NCI-H128 (cell line): ENCODE results near the gene ENPP1.

Source experiments
- DNase-seq: peaks from one replicate; lab custom pipeline; 2025; ENCODE audit not compliant: unreplicated experiment; lab: John Stamatoyannopoulos, UW

ENPP1 gene

GRCh38 chr6:131784561-131784960 is 23.3 kb upstream of the ENPP1 start:
- no peak for DNase-seq

- no peak for DNase-seq
Measured at GRCh38 chr6:131787079-131787478, 20.7 kb upstream of the ENPP1 start.

GRCh38 chr6:131787766-131788712 is 19.8 kb upstream of the ENPP1 start:
- DNase-seq, result no peak

GRCh38 chr6:131789219-131789618 is 18.6 kb upstream of the ENPP1 start:
- DNase-seq, result no peak

DNA sequence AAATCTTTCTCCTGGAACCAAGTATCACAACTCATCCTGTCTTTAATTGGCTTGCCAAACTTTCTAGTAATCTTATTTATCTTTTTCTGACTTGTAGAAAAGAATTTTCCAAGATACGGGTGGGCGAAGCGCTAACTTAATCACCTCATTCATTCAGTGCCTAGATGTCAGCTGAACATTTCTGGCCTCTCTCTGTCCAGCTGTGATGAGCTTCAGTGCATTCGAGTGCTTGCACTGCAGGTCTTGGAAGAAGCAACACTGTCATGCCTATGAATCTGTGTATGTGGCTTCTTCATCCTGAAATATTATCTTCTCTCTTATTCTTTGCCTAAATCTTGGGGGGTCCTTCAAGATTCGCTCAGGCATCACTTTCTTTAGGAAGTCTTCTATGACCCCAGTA is 16.3 kb upstream of the ENPP1 start:
- DNase-seq, result no peak

GRCh38 chr6:131792091-131792496 is 15.7 kb upstream of the ENPP1 start:
- no peak for DNase-seq

- DNase-seq, result no peak
Measured at GRCh38 chr6:131795366-131795765, 12.5 kb upstream of the ENPP1 start.

DNA sequence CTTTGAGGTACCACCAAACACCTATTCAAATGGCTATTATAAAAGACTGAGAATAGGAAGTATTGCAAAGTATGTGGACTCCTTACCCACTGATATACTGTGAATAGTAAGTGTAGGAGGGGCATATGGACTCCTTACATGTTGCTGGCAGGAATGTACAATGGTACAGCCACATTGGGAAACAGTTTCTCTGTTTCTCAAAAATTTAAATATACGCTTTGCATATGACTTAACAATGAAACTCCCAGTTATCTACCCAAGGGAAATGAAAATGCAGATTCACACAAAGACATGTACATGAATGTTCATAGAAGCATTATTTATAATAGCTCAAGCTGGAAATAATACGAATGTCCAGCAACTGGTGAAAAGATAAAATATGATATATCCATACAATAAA is 5.5 kb upstream of the ENPP1 start:
- no peak for DNase-seq

DNA sequence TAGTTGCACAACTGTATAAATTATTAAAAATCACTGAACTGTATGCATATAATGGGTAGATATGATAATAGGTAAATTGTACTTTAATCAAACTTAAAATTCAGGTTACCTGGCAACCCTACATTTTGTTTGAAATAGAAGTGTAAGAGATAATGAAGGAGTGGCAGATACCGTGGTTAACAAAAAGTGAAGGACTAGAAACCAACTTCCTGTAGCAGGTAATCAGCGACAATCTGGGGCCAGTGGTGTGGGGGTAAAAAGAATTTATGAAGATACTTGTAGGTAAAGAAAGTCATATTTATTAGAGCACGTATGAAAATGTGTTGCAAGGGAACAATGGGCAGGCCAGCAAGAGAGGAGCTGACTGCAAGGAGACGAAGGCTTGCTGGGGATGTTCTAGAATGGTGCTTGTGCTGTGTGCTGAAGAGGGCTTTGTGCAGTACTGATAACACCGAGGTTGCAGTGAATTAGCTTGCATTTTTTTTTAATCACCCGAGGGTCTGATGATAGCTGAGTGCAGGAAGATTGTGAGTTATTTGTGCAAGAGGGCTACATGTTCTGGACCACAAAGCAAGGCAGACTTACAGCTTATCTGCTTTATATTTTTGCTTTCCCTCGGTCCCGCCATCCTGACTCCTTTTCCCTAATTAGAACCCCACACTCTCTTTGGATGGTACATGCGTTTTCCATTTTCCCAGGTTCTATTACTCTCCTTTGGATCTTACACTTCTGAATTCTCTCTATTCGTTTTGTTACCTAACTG is 4.6 kb upstream of the ENPP1 start:
- no peak for DNase-seq

GRCh38 chr6:131804131-131804530 is 3.7 kb upstream of the ENPP1 start:
- no peak for DNase-seq

GRCh38 chr6:131807321-131807643 is 538 bp upstream of the ENPP1 start:
- DNase-seq, result no peak

GRCh38 chr6:131808460-131809269 is 845 bp downstream of the ENPP1 start:
- no peak for DNase-seq

DNA sequence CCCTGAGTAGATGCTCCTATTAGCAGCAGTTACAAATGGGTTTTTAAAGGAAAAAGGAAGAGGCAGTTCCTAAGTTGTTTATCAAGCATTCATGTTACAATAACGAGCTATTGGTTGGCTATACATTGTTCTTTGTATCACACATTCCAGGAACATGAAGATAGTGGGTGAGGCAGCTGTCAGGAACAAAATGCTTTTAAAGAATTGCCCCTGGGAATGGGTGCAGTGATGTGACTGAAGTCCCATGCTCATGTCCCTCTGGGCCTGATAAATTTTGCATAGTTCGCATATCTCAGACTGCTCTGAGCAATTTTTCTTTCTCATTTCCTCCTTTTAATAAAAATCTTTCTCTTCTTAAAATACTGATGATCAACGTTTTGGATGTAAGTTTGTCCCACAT is 3.7 kb downstream of the ENPP1 start:
- DNase-seq, result no peak

GRCh38 chr6:131813991-131814390 is 6.2 kb downstream of the ENPP1 start:
- DNase-seq, result no peak

- DNase-seq, result no peak
Measured at GRCh38 chr6:131816869-131817268, 9.0 kb downstream of the ENPP1 start.

- DNase-seq, result no peak
Measured at GRCh38 chr6:131819572-131820124, 11.8 kb downstream of the ENPP1 start.

DNA sequence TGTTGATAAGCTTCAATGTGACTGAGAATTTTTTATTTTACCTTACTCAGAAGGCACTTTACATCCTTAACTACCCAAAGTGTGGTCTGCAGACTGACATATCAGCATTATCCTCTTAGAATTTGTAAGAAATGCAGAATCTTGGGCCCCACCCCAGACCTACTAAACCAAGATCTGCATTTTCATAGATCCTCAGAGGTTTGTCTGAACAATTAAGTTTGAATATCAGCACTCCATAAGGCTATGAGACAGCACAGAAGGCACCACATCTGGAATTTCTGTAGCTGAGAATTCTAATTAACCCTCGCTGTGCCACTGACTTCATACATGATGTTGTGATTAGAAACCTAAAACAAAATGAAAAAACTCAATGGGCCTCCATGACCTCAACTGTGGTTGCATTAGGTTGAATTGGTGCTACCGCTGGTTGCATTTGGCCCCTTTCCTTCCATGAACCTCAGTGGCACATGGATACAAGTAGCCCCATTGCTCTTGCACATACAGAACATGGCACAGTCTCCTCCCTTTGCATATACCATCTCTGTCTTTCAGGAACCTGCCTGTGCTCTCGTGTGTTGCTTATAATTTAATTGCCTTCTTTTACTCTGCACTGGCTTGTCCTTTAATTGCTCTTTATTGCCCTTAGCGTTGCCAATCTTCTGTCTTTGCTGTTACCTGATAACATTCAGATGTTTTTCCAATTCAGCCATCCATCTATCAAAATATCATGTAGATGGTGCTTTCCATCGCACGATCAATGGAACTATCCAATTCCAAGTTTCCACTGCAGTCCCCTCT is 13.4 kb downstream of the ENPP1 start:
- DNase-seq, result no peak

- no peak for DNase-seq
Measured at GRCh38 chr6:131822119-131822518, 14.3 kb downstream of the ENPP1 start.

DNA sequence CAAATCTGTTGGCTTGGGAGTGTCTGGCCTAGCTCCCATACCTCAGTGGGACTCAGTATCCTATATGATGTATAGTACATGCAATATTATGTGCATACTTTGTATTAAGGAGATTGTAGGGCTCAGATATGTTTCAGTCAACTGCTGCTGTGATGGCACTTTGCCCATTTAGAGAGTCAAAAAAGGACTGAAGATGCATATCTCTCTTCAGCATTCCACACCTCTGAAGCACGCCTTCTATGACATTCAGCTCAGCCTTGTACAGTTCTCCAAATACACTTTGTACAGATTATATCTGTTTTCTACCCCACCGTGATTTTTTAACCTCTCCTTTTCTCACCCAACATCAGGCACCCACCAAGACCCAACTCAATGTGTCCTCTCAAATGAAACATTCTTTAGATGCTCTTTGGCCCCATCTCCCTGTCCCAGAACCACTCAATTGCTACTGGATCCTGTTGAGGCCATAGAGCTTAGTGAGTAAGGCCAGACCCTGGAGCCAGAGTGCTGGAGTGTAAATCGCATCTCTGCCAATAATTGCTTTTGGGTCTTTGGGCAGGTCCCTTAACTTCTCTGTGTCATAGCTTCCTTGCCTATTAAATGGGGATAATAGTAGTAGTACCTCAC is 15.6 kb downstream of the ENPP1 start:
- DNase-seq, result no peak

DNA sequence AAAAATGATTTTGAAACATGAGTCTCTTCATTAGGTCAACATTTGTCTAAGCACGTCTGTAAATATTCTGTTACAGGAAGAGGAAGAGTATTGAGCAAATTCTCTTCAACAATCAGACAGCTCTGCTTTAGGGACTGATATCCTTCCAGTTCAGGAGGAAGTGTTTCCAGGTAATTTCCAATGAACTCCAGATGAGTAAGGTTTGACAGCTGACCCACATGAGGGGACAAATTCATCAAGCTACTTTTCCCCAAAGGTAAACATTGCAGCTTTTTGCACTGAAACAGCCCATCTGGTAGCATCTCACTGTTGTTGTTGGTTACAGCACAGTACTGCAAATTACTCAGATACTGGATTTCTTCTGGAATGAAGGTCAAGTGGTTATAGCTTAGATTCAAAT is 18.1 kb downstream of the ENPP1 start:
- DNase-seq, result no peak
